ENCODE results near the gene CORIN. TPM values are rescaled to one million over a fixed set of nuclear protein-coding genes. Genes with fewer than 3 reads are reported as not detected.

CORIN gene
- total RNA-seq, 2 experiments from 2014 or later, result 0.10 TPM; not detected in 1

GRCh38 chr4:47837094-47837907, 566 bp downstream of the CORIN start:
- ChIA-PET POLR2A (interaction anchor here (0.6 to 1.1 kb wide), 4 partner anchors 77 to 294 kb away, joined by 3 read pairs; partner anchors contain the start of gene NFXL1), CTCF (interaction anchor here (1.3 kb wide), 1 partner anchor 132 kb away, joined by 4 read pairs; no protein-coding TSS in a partner anchor)

- ChIA-PET POLR2A (interaction anchor here (0.6 to 1.1 kb wide), 4 partner anchors 78 to 294 kb away, joined by 3 read pairs; partner anchors contain the start of gene NFXL1), CTCF (interaction anchor here (0.7 to 1.3 kb wide), 3 partner anchors 9 to 131 kb away, joined by 3 to 4 read pairs (median 3); no protein-coding TSS in a partner anchor)
These were observed 1.2 kb downstream of the CORIN start for GRCh38 chr4:47836641-47837093.

DNA sequence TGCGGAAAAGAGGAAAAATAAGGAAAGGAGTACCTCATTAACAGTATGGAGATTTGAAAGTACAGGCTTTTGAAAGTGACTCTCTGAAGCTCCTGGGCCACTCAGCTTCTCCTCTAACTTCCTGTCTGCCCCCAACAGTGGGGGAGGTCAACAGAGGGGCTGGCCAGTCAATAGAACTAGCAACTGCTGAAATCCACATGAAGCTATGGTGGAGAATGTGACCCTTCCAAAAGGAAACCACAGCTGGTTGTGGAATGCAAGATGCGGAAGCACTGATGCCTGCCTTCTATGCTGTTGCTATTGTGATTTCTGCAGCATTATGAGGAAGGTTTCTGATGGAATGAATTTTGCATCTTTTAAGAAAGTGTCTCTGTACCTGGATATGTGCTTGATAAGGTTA, 2.4 kb downstream of the CORIN start:
- ChIA-PET CTCF (interaction anchor here (0.7 to 1.0 kb wide), 2 partner anchors 9 to 155 kb away, joined by 3 read pairs; no protein-coding TSS in a partner anchor), POLR2A (no interaction called here)

DNA sequence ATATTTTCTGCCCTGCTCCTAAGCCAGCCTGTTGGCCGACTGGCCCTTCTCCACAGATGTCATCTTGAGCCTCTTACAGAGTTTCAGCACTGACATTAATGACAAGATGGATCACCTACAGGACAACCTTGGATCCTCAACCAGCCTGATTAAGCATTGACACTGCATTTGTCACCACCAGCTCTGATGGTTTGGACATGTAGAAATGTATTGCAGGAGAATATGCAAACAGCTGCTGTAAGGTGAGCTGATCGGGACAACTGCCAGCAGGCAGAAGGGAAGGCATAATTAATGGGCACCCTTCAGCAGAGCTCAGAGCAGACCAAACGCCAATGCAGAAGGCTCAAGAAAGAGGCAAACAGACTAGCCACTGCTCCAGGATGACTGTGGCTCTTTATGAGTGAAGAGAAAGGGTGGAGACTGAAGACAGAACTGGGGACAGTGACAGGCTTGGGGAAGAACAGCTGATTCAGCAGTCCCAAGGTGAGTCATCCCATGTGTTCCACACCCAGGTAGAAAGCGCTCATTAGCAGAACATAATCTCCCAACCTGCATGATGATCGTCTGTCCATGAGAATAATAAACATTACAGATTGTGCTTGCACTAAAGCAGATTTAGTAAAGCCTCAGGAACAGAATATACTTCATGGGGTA, 6.7 kb downstream of the CORIN start:
- ChIA-PET POLR2A (no interaction called here), CTCF (no interaction called here)

- ChIA-PET CTCF (no interaction called here), POLR2A (no interaction called here)
These were observed 7.4 kb downstream of the CORIN start for GRCh38 chr4:47830265-47831025.

GRCh38 chr4:47829438-47829837, 8.4 kb downstream of the CORIN start:
- ChIA-PET POLR2A (no interaction called here), CTCF (interaction anchor here (0.7 kb wide), 2 partner anchors 26 to 38 kb away, joined by 4 read pairs; no protein-coding TSS in a partner anchor)

DNA sequence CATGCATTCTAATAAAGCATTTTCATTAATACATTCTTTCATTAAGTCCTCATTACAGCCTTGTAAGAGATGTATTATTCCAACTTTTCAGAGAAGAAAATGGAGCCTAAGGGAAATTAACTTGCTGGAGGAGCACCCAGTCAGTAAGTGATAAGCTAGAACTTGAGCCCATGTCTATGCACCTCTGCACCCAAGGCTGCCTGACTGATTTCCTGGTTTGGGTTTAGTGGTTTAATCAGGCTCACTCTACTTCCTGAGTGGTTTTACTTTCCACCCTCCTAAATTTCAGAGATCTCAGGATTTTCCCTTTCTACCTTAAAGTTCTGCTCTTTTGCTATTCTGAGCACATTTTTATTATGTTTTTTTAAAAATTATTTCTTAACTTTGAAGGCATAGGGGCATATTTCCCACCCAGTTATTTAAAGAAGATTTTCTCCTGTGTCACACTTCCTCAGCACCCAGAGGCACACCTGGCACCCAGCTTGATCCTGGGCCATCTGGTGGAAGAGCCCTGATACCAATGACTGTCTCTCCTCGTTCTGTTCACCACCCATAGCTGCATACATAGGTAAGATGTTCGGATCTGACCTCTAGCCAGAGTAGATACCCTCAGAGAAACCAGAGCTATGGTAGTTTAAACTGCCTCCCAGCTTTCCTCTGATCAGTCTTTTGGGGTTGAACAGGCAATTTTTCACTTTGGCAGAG, 10.4 kb downstream of the CORIN start:
- CTCF ChIA-PET, result interaction anchor here (0.8 to 1.6 kb wide), 3 partner anchors 9 to 141 kb away, joined by 3 to 6 read pairs (median 3); no protein-coding TSS in a partner anchor
- POLR2A ChIA-PET, result no interaction called here

- POLR2A ChIA-PET, result no interaction called here
- CTCF ChIA-PET, result no interaction called here
These were observed 13.0 kb downstream of the CORIN start for GRCh38 chr4:47824840-47825239.

DNA sequence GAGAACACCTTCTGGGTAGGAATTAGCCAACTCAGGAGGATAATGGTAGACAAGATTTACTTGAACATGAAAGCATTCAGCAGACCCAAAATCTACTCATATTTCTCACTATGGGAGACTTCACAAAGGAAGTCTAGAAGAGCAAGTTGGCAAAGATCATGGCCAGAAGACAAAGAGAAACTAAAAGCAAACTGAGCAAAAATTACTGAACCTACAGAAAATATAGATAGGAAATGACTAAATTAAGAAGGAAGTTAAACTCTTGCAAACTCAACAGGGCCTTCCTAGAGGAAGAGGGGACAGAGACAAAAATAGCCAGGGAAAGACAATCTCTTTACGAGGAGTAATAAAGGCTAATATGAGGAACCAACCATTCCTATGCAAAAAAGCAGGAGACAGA, 18.7 kb downstream of the CORIN start:
- ChIA-PET POLR2A (no interaction called here), CTCF (no interaction called here)

- POLR2A ChIA-PET, result no interaction called here
- CTCF ChIA-PET, result no interaction called here
These were observed 20.6 kb downstream of the CORIN start for GRCh38 chr4:47817275-47817674.

DNA sequence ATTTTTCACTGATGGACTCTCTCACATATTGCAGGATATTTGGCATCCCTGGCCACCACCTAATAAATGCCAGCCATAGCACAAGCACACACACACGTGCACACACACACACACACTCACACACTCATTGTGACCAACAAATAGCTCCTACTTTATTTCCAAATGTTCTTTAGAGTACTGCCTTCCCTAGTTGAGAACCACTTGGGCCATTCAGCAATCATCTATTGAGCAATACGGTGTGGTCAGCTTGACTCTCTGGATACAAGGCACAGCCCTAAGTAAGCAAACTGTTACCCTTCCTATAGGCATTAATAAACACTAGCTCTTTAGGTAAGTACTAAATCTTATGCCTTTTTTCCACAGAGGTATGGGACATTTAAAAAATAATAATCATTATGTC, 21.1 kb downstream of the CORIN start:
- CTCF ChIA-PET, result no interaction called here
- POLR2A ChIA-PET, result no interaction called here

DNA sequence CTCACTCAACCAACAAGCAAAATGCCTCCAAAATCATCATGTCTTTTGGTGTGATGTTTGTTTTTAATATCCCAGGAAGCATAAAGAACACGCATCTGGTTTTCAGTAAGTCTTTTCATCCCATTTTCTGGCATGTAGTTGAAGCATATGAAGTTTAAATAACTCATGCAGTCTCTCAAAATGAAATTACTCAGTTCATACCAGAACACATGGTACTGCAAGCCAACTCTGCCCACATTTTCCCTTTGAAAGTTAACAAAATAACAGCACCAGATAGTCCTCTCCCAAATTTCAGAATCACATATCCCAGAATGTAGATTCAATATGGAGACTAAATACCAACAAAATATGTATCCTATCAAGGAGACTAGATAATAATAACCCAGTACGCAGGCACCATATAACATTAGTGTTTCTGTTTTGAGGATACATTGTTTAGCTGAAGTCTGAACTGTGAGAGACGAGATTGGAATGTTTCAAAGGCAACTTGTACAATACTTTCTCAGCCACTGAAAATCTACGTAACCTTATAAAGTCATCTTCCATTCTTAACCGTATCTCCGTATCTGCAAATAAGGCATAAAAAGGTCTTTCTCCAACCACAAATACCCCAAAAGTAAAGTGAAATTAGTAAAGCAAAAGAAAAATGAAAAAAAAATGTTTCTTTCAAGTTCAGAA, 23.1 kb downstream of the CORIN start:
- CTCF ChIA-PET, result no interaction called here
- POLR2A ChIA-PET, result no interaction called here

GRCh38 chr4:47809654-47810203, 28.1 kb downstream of the CORIN start:
- CTCF ChIA-PET, result no interaction called here

DNA sequence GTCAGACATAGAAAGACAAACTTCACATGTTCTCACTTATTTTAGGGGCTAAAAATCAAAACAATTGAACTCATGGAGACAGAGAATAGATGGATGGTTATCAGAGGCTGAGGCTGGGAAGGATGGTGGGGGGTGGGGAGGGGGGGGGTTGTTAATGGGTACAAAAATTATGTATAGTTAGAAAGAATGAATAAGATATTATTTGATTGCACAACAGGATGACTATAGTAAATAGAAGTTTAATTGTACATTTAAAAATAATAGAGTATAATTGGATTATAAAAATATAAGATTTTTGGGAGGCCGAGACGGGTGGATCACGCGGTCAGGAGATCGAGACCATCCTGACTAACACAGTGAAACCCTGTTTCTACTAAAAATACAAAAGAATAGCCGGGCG, 33.3 kb downstream of the CORIN start:
- POLR2A ChIA-PET, result no interaction called here
- CTCF ChIA-PET, result no interaction called here

More at GRCh38 chr4:47809654-47810203, 28.1 kb downstream of the CORIN start:
- POLR2A ChIA-PET, result no interaction called here

DNA sequence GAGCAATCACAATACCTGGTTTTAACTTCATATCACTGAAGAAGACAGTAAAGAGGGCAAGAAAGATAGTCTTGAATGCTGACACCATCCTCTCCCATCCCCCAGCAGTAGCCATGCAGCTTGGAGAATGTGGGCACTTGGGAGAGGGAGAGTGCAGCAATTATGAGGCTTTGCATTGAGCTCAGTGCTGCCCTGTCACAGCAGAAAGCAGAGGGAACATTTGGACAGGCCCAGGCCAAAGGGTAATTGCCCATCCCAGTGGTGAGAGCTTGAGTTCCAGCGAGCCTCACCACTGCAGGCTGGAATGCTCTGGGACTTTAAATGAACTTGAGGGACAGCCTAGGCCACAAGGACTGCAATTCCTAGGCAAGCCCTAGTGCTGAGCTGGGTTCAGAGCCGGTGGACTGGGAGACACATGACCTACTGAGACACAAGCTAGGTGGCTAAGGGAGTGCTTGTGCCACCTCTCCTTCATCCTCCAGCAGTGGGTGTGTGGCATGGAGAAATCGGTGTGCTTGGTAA, 36.3 kb downstream of the CORIN start:
- CTCF ChIA-PET, result no interaction called here
- POLR2A ChIA-PET, result no interaction called here

- ChIA-PET POLR2A (no interaction called here), CTCF (no interaction called here)
These were observed 39.7 kb downstream of the CORIN start for GRCh38 chr4:47798165-47798564.

DNA sequence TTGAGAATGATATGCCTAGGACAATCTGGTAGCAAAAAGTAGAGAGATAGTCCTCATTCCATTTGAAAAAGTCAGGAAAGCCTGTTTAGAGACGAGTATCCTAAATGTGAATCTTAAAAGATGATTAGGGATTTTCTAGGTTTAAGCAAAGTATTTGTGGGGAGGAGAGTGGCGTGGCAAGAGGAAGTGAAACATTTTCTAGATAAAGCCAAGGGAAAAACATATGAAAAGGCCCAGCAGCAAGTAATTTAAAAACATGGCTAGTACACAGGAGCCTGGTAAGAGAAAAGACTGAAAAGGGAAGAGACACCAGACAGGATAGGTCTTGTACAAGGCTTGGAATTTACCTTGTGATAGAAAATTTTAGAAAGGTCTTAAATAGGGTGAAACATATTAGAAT, 45.9 kb downstream of the CORIN start:
- ChIA-PET CTCF (no interaction called here), POLR2A (no interaction called here)

DNA sequence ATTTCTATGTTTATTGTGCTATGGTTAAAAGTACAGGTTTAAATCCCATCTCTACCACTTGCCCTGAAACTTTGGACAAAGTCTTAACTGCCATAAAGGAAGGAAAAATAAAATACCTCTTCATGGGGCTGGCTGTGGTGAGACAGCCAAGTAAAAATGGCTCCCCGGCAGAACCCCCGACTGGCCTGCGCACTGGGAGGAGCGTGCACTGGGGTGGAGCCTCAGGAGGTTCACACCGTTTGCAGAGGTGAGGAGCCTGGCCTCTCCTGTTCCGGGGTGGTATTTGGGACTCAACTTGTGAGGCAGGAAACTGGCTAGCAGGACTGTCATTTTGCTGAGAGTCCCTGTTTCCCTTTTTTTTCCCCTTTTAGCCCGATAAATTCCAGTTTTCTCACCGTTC, 47.8 kb downstream of the CORIN start:
- CTCF ChIA-PET, result no interaction called here
- POLR2A ChIA-PET, result no interaction called here

DNA sequence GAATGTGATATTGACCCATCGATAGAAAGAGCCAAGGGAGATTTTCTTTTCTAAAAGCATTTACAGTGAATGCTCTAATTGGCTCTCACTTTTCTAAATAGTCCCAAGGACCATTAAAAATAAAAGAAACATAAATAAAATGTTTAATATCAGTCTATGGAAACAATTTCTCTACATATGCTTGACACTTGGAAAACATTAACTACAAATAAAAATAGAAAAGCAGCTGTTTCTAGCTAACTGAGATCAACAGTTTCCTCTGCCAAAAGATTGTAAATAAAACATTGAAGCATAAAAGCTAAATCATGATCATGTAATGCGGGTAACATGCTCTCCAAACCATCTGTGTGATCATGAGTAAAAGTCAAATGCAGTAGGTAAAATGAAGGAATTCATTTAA, 49.7 kb downstream of the CORIN start:
- ChIA-PET CTCF (no interaction called here), POLR2A (no interaction called here)

Data from activated CD8-positive, alpha-beta memory T cell treated with anti-CD3 and anti-CD28 coated beads for 36 hours (primary cell).